Subcutaneous adipose tissue (tissue), 4 donors: ENCODE measurements around the gene EFTUD2. TPM values are rescaled to one million over a fixed set of nuclear protein-coding genes. Genes with fewer than 3 reads are reported as not detected.

Experiments
- total RNA-seq, 4 donors: library from RNA; depleted of rRNA; stranded (reverse); fragments of >200 nt; gene quantifications; one replicate each; pipeline ENCODE4 v1.1.0, GENCODE V29; 2016
- TF ChIP-seq, protein P1 (sequence below): fragments of 450-650 bp; IDR thresholded peaks from one replicate; pipeline ENCODE4 v1.5.1; 2016; ENCODE audit warnings: low read depth, mild to moderate bottlenecking, control low read depth, antibody characterized with exemption, moderate library complexity

EFTUD2 gene
- total RNA-seq, 4 donors from 2014 or later = 52.0 to 74.0 (median 66.8) TPM

DNA sequence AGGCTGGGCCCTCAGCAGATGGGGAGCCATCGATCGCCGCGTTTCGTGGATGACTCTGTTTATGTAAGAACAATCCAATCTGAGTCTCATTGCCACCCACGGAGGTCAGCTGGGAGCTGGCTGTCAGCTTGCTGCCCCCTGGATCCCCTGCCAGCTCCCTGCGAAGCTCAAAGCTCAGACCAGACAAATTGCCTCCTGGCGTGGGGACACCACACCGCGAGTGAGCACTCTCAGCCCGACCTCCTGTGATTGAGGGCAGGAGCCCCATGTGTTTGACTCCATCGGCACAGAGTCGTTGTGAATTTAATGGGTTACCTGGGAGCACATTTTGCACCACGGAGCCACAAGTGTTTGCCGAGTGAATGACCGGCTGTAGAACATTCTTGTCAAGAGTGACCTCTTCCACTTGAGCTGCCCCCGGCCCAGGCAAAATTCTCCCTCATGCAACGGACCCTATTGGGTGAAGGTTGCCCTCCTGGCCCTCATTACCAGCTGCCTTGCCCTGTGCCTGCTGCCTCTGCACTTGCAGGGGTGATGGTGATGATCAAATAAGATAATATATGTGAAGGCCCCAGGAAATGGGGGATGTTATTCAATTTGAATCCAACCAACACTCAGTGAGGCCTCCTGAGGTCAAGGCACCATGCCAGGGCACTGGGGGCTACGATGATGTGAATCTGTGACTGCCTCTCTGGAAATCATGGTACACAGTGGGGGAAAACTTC is 23.7 kb upstream of the EFTUD2 start:
- TF ChIP-seq, protein P1, sequence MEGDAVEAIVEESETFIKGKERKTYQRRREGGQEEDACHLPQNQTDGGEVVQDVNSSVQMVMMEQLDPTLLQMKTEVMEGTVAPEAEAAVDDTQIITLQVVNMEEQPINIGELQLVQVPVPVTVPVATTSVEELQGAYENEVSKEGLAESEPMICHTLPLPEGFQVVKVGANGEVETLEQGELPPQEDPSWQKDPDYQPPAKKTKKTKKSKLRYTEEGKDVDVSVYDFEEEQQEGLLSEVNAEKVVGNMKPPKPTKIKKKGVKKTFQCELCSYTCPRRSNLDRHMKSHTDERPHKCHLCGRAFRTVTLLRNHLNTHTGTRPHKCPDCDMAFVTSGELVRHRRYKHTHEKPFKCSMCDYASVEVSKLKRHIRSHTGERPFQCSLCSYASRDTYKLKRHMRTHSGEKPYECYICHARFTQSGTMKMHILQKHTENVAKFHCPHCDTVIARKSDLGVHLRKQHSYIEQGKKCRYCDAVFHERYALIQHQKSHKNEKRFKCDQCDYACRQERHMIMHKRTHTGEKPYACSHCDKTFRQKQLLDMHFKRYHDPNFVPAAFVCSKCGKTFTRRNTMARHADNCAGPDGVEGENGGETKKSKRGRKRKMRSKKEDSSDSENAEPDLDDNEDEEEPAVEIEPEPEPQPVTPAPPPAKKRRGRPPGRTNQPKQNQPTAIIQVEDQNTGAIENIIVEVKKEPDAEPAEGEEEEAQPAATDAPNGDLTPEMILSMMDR = no peak

DNA sequence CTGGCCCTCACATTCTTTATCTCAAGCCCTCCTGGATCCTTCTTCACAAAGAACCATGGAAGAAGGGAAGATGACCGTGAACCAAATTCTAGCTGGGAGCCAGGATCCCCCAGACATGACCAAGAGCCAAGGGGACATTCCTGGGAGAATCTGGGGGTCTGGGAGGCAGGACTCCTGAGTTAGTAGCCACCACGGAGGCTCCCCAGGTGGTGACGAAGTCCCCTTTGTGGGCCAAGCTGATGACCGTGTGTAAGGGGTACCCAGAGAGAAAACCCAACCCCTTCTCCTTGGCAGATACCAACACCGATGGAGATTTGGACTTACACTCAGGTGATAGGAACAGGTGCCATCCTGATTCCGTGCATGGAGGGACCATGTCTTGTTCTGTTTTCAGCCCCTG is 22.9 kb upstream of the EFTUD2 start:
- TF ChIP-seq, protein P1 = no peak

GRCh38 chr17:44921122-44921882 is 22.1 kb upstream of the EFTUD2 start:
- TF ChIP-seq, protein P1 = no peak

DNA sequence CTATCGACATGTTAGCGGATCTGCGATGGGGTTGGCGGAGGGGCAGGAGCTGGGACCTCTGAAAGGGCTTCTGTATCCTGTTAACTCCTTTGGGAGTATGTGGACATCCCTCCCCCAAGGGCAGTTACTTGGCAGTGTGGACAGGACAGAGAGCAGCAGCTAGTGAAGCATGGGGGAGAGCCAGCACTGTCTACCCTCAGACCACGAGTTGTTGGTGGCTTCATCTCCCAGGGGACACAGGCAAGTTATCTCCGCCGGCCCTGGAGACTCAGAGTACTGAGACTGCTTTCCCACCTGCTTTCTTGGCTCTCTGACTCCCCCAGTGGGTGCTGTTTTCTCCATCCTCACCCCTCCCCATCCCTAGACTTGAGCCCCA is 21.3 kb upstream of the EFTUD2 start:
- TF ChIP-seq, protein P1 = no peak

DNA sequence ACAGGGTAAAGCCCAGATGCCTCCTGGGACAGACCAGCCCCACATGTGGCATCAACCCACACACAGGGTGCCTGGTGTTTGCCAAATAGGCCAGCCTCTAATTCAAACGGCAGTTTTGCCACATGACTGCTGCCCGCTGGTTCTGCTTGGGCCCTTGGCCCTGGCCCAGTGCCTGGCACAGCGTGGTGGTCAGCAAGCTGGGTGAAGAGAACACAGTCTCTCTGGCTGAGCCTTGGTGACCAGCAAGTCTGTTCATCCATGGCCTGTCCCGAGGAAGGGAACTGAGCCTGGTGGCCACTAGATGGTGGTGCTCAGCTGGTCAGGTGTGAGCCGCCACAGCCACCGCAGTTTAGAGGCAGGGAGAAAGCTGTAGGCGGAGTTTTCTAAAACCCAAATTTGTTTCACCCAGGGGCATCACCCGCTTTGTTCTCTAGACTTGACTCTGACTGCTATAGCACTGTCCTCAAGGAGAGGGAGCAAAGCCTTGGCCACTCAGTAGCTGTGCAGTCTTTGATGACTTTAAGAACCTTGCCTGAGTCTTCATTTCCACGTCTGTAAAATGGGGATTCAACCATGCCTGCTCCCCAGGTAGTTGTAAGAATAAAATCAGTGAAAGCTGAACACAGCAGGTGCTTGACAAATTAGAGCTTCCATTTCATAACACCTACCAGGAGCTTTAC is 20.8 kb upstream of the EFTUD2 start:
- TF ChIP-seq, protein P1 = no peak

- TF ChIP-seq, protein P1 = no peak
Measured at GRCh38 chr17:44919411-44919810, 20.2 kb upstream of the EFTUD2 start.

- TF ChIP-seq, protein P1 = no peak
Measured at GRCh38 chr17:44918006-44918405, 18.8 kb upstream of the EFTUD2 start.
